ENCODE measurements around the gene LAMP5.

Gene LAMP5, protein sequence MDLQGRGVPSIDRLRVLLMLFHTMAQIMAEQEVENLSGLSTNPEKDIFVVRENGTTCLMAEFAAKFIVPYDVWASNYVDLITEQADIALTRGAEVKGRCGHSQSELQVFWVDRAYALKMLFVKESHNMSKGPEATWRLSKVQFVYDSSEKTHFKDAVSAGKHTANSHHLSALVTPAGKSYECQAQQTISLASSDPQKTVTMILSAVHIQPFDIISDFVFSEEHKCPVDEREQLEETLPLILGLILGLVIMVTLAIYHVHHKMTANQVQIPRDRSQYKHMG

DNA sequence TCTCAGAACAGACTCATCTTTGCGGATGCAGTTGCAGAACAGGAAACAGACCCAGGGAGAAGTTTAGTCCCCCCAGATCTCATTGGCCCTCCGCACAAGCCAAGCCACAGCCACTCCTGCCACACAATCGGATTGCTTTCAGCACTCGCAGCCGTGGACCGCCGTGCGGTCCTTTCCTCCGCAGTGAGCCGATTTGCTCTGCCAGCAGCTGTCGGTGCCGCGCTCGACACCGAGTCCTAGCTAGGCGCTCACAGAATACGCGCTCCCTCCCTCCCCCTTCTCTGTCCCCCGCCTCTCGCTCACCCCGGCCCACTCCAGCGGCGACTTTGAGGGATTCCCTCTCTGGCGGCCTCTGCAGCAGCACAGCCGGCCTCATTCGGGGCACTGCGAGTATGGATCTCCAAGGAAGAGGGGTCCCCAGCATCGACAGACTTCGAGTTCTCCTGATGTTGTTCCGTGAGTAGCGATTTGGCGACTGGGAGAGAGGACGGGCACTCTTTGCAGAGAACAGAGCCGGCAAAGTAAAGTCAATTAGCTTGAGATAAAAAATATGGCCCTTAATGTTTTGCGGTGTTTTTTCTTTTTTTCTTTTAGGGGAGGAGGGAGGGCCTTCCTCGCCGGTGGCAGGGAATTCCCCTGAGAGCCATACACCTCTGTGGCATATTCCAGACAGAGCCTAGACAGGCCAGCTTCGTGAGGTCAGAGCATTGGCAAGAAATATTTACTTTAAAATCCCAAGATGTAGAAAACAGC lies at the start of gene LAMP5:
Gene LAMP5, plus strand, starts transcription at position 130 of the 753 bp plus-strand sequence. Its CDS starts 263 bp downstream, at position 393.
- TF ChIP-seq, protein P1, sequence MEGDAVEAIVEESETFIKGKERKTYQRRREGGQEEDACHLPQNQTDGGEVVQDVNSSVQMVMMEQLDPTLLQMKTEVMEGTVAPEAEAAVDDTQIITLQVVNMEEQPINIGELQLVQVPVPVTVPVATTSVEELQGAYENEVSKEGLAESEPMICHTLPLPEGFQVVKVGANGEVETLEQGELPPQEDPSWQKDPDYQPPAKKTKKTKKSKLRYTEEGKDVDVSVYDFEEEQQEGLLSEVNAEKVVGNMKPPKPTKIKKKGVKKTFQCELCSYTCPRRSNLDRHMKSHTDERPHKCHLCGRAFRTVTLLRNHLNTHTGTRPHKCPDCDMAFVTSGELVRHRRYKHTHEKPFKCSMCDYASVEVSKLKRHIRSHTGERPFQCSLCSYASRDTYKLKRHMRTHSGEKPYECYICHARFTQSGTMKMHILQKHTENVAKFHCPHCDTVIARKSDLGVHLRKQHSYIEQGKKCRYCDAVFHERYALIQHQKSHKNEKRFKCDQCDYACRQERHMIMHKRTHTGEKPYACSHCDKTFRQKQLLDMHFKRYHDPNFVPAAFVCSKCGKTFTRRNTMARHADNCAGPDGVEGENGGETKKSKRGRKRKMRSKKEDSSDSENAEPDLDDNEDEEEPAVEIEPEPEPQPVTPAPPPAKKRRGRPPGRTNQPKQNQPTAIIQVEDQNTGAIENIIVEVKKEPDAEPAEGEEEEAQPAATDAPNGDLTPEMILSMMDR (IDR thresholded peaks at IDR 0.05; ENCODE audit: control extremely low read depth, extremely low read depth, low read depth, missing control alignments): no peak
- ChIA-PET POLR2A (no interaction called here), CTCF (no interaction called here)
- DNase-seq (ENCODE audit: extremely low spot score): no peak

DNA sequence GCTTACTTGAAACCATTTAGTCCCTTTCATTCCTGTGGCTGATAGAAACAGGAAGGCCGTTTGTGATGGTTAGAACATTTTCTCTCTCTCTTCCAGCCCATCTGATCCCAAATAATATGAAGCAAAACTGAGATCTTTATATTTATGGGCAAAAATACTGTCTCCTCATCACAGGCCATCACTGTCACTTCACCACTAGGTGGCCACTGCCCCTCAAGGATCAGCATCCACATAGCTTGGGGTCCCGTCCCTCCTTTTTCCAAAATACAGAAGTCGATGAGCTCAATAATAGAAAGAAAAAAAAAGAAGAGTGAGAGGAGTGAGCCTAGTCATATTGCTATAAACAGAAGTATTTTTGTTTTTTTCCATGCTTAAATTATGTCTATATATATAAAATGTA lies 46.4 kb upstream of the LAMP5 start:
- ChIA-PET POLR2A (no interaction called here), CTCF (interaction anchor here (1.0 to 1.3 kb wide), 2 partner anchors 9 to 141 kb away, joined by 5 to 6 read pairs; no protein-coding TSS in a partner anchor)
- TF ChIP-seq, protein P1 (IDR thresholded peaks at IDR 0.05; ENCODE audit: control extremely low read depth, extremely low read depth, low read depth, missing control alignments): peak; percentile 13
- DNase-seq (ENCODE audit: extremely low spot score): peak; percentile 14

DNA sequence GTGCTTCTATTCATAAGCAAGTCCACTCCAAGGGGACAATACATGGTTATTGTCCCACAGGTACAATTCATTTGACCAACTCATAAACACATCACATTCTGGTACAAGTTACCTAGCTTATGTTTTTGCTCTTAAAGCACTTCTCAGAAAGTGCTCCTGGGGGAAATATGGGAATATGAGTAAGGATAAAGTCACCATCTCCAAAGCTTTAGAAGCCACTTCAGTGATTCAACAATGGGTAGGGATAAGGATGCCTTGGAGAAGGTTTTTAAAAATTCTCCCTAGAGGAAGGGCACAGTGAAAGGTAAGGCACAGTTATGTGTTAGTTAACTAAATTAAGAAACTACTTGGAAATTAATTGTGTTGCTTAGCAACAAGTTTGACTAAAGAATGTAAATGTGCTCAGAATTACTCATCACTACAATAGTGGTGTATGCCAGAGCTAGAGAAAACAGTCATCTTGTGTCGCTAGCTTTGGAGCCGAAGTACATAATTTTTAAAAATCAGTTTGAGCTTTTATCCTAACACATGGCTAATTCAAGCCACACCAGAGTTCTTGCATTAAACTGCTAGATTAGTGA lies 39.5 kb upstream of the LAMP5 start:
- DNase-seq (ENCODE audit: extremely low spot score): no peak
- ChIA-PET CTCF (interaction anchor here (1.0 kb wide), 1 partner anchor 12 kb away, joined by 3 read pairs; no protein-coding TSS in a partner anchor), POLR2A (no interaction called here)
- TF ChIP-seq, protein P1 (IDR thresholded peaks at IDR 0.05; ENCODE audit: control extremely low read depth, extremely low read depth, low read depth, missing control alignments): no peak

DNA sequence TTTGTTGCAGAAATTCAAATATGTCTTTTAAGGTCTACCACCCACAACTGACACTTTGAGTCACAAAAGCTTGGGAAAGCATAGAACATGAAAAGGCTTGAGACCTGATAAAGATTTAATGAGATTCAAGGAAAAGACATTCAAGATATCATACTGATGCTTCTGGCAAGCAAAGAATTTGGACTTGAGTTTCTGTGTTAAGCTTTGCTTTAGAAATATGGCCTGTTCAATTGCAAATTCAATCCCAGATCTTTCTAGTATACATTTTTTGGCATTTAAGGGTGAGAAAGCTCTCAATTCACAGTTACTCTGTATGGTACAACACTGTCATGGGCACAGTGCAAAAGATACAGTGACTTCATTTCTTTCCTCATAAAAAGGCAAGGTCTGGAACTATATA lies 38.9 kb upstream of the LAMP5 start:
- TF ChIP-seq, protein P1 (IDR thresholded peaks at IDR 0.05; ENCODE audit: control extremely low read depth, extremely low read depth, low read depth, missing control alignments): no peak
- ChIA-PET CTCF (interaction anchor here (1.0 to 2.1 kb wide), 2 partner anchors 7 to 11 kb away, joined by 3 to 5 read pairs; no protein-coding TSS in a partner anchor), POLR2A (no interaction called here)

DNA sequence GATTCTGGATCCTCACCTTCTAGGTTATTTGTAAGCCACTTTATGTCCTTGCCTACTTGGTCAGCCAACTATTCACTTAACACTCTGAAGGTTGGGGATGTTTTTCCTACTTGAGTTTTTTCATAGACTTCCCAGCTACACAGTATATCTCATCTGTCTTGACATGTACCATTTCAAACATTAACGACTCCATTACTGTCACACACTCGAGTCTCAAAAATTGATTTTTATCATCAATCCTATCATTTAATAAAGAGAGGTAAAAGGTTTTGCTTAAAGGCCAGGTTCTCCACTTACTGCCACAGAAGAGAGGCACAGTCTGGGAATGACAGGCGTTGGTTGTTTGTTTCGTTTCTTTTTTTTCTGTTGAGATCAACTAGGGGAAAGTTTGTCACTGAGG lies 38.2 kb upstream of the LAMP5 start:
- DNase-seq (ENCODE audit: extremely low spot score): no peak
- TF ChIP-seq, protein P1 (IDR thresholded peaks at IDR 0.05; ENCODE audit: control extremely low read depth, extremely low read depth, low read depth, missing control alignments): no peak
- ChIA-PET POLR2A (no interaction called here), CTCF (interaction anchor here (0.9 to 2.1 kb wide), 4 partner anchors 8 to 19 kb away, joined by 3 to 5 read pairs (median 4); no protein-coding TSS in a partner anchor)

More for the DNA sequence above, 38.9 kb upstream of the LAMP5 start:
- no peak for DNase-seq (ENCODE audit: extremely low spot score)

DNA sequence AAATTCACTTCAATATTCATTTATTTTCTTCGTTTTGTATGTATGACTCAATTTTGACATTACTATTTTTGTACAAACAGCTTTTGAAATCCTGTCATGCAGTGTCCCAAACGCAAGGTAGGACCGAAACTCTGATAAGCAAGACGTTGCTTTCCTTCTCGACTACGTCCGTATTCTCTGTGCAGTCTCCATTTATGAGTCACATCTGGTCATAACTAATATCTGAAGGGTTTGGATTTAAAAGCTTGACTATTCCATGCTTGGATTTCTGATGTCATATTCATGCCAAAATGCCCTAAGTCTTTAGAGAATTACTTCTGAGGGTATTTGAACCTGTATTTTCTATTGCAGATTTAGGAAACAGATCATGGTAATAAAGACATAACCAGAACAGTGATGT lies 37.8 kb upstream of the LAMP5 start:
- TF ChIP-seq, protein P1 (IDR thresholded peaks at IDR 0.05; ENCODE audit: control extremely low read depth, extremely low read depth, low read depth, missing control alignments): no peak
- DNase-seq (ENCODE audit: extremely low spot score): no peak
- POLR2A ChIA-PET: no interaction called here
- CTCF ChIA-PET: interaction anchor here (0.9 to 2.1 kb wide), 3 partner anchors 8 to 19 kb away, joined by 3 to 5 read pairs (median 5); no protein-coding TSS in a partner anchor
